ENCODE measurements around the gene BCAS3. TPM values are rescaled to one million over a fixed set of nuclear protein-coding genes. Genes with fewer than 3 reads are reported as not detected.

The BCAS3 gene
- total and polyA plus RNA-seq, 11 donors = 4.5 to 23.5 (median 17.9) TPM

DNA sequence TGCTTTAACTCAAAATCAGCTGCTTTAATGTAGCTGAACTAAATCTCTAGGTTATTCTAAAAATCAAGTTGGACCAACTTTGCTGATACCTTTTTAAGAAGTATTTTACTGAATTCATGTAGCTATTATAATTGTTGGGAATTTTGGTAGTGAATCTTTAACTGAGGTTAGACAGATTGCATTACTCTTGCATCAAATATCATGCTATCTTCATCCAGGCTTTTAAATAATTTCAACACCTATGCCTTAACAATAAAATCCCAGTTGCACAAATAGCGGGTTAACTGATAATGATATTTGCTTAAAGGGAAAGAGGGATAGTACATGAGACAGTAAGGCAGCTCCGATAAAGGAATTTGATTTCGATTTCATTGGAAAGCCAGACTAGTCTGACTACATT is 480.7 kb downstream of the BCAS3 start:
- intact Hi-C loops (cut with DNase I) = no loop called here
- Histone ChIP-seq H3K9me3 (no peaks in the 10 kb centered on the region), H3K27me3 (no peaks in the 10 kb centered on the region), H3K4me1 (peaks cover 0 to 9% (median 0%) of the 10 kb centered on the region in 12 donors), H3K36me3 (no peaks in the 10 kb centered on the region), H3K27ac (peak overlapping the region in 7 of 12 donors; percentile 2 to 60 (median 41)), H3K4me3 (peak overlapping the region in 5 of 12 donors; percentile 4 to 39 (median 30))
- 77 to 88% (median 80%) methylated on average over 3 of the region's 3 CpGs for WGBS, 4 donors
- DNase-seq = no peak
- ATAC-seq = no peak
- no peak for TF ChIP-seq POLR2A (IDR thresholded peaks at IDR 0.05)
- TF ChIP-seq, protein P1, sequence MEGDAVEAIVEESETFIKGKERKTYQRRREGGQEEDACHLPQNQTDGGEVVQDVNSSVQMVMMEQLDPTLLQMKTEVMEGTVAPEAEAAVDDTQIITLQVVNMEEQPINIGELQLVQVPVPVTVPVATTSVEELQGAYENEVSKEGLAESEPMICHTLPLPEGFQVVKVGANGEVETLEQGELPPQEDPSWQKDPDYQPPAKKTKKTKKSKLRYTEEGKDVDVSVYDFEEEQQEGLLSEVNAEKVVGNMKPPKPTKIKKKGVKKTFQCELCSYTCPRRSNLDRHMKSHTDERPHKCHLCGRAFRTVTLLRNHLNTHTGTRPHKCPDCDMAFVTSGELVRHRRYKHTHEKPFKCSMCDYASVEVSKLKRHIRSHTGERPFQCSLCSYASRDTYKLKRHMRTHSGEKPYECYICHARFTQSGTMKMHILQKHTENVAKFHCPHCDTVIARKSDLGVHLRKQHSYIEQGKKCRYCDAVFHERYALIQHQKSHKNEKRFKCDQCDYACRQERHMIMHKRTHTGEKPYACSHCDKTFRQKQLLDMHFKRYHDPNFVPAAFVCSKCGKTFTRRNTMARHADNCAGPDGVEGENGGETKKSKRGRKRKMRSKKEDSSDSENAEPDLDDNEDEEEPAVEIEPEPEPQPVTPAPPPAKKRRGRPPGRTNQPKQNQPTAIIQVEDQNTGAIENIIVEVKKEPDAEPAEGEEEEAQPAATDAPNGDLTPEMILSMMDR (IDR thresholded peaks at IDR 0.05) = no peak

DNA sequence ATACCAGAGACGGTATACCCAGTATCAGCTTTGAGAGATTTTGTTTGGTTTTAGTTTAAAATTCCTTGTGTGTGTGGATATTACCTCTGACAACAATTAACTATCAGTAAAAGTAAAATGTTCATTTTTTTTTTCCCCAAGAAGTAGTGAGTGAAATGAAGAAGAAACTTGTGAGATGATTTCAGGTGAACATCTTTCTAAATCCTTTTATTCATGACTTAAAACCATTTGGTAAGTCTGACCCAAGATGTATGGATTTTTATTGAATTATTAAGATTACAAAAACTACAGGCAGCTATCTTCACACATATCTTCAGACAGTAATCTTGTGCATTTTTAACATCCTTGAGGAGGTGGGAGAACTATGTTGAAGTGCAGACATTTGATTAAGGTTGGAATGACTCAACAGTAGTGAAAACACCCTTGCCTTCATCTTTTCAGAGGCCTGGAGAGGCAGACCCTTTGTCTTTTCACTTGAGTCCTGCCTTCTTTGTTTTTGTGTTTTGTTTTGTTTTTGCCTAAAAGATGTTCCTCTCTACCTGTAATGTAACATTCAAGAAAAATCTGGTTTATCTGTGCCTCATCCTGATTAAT is 481.7 kb downstream of the BCAS3 start:
- intact Hi-C loops (cut with DNase I) = no loop called here
- DNase-seq = no peak
- H3K4me1 ChIP-seq = peaks cover 0 to 9% (median 0%) of the 10 kb centered on the region in 12 donors
- 85 to 93% (median 89%) methylated on average over 1 of the region's 1 CpG for WGBS, 4 donors
- peaks cover 0 to 2% (median 0%) of the 10 kb centered on the region in 12 donors for H3K9me3 ChIP-seq
- H3K36me3 ChIP-seq = no peaks in the 10 kb centered on the region
- no peak for ATAC-seq
- no peaks in the 10 kb centered on the region for H3K27me3 ChIP-seq
- TF ChIP-seq POLR2A (IDR thresholded peaks at IDR 0.05) = no peak
- no peak overlapping the region for H3K4me3 ChIP-seq
- H3K27ac ChIP-seq = peak overlapping the region in 9 of 12 donors; percentile 2 to 60 (median 14)

DNA sequence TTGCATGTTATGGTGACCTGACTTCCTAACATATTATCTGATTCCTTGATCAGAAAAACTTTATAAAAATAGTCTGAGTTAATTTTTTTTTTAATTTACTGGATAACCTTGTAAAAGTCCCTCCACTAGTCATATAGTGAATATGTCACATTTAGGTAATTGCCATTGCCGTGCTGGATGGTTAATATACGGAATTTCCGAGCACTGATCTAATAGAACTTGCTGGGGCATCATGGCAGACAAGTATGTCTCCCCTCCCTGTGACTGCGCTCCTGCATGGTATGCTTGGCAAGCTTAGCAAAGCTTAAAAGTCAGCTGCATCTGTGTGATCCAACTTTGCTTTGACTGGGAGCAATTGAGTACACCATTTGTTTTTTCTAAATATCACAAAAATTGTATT is 482.6 kb downstream of the BCAS3 start:
- no peak overlapping the region for H3K27ac ChIP-seq
- peaks cover 0 to 9% (median 0%) of the 10 kb centered on the region in 12 donors for H3K4me1 ChIP-seq
- TF ChIP-seq, protein P1 (IDR thresholded peaks at IDR 0.05) = no peak
- TF ChIP-seq POLR2A (IDR thresholded peaks at IDR 0.05) = no peak
- DNase-seq = no peak
- no peak for ATAC-seq
- no peaks in the 10 kb centered on the region for H3K36me3 ChIP-seq
- 90 to 96% (median 93%) methylated on average over 4 of the region's 4 CpGs for whole genome bisulfite sequencing, 4 donors
- H3K27me3 ChIP-seq = no peaks in the 10 kb centered on the region
- no peak overlapping the region for H3K4me3 ChIP-seq
- H3K9me3 ChIP-seq = peaks cover 0 to 5% (median 0%) of the 10 kb centered on the region in 12 donors
- intact Hi-C loops (cut with DNase I) = no loop called here

DNA sequence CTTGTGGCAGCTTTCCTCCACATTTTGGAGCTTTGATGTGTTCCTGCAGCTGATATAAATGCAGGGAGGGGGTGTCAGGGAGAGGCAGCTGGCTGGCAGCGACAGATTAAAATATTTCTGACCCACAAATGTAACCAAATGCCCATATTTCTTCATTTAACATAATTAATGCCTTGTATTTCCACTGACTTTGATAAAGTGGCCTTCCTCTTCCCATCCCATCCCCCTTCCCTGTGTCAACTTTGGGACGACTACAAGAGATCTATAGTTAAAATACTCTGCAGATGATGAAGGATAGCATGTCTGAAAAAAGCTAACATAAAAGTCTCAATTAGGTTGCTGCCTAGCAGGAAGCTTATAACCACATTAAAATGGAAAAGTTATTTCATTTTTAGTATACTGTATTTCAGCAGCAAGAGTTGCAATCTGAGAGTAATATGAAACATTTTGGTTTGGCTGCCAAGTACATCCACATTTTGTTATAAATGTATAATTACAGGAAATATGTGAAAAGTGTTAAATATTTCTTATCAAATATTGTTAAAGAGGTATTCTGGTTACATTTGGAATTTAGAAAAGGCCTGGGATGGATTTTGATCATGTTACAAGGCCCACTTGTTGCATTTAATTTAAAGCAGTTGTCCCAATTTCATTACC is 483.3 kb downstream of the BCAS3 start:
- peaks cover 0 to 9% (median 0%) of the 10 kb centered on the region in 12 donors for H3K4me1 ChIP-seq
- intact Hi-C loops (cut with DNase I) = no loop called here
- peaks cover 0 to 5% (median 0%) of the 10 kb centered on the region in 12 donors for H3K9me3 ChIP-seq
- WGBS, 4 donors = 72 to 85% (median 79%) methylated on average over 2 of the region's 2 CpGs
- H3K27me3 ChIP-seq = no peaks in the 10 kb centered on the region
- ATAC-seq = no peak
- TF ChIP-seq, protein P1 (IDR thresholded peaks at IDR 0.05) = no peak
- no peak for TF ChIP-seq POLR2A (IDR thresholded peaks at IDR 0.05)
- DNase-seq = no peak
- no peak overlapping the region for H3K27ac ChIP-seq
- H3K4me3 ChIP-seq = no peak overlapping the region
- no peaks in the 10 kb centered on the region for H3K36me3 ChIP-seq

Data from heart left ventricle (tissue), 16 donors.